SK-N-SH (cell line): ENCODE results near the gene STX19. TPM values are rescaled to one million over a fixed set of nuclear protein-coding genes. Genes with fewer than 3 reads are reported as not detected.

Experiments used
- CTCF ChIA-PET: fragments of 300-600, 350-600 bp; formaldehyde crosslinking; extraction: SDS; loops from one replicate; lab custom pipeline; 2021; lab: Yijun Ruan, JAX
- POLR2A ChIA-PET: fragments of 350-600 bp; sonication (Branson Sonifier 250); formaldehyde crosslinking; extraction: SDS; loops from one replicate; lab custom pipeline; 2020; ENCODE audit warnings: antibody characterized with exemption, inconsistent platforms; lab: Yijun Ruan, JAX
- DNase-seq: peaks from one replicate; pipeline ENCODE4 v3.0.0; 2012
- H2AFZ ChIP-seq: fragments of 200-600 bp; sonication (generic); 2 replicates; pipeline ENCODE4 v1.8.1; 2016; ENCODE audit warnings: antibody characterized with exemption, mild to moderate bottlenecking, low read depth
- H3F3A ChIP-seq: fragments of 200-600 bp; sonication (generic); replicated peaks from 2 replicates; pipeline ENCODE3; 2016; ENCODE audit warnings: antibody characterized with exemption, mild to moderate bottlenecking; ENCODE audit not compliant: insufficient read depth
- H3K27ac ChIP-seq, 2 experiments: fragments of 200-500 bp in 1 of 2; fragments of 200-600 bp in 1 of 2; sonication (Bioruptor generic) in 1 of 2; sonication (generic), shearing (Covaris generic) in 1 of 2; 2 replicates each; pipeline versions ENCODE4 v1.5.1 to v1.6.1; 2014 to 2016; ENCODE audit warnings: low read depth in 2 of 2, inconsistent platforms in 1 of 2, low read length in 1 of 2, mild to moderate bottlenecking in 1 of 2, mixed read lengths in 1 of 2
- H3K27me3 ChIP-seq: fragments of 200-600 bp; sonication (generic), shearing (Covaris generic); 2 replicates; pipeline ENCODE4 v1.6.1; 2016; ENCODE audit warnings: mixed run types; ENCODE audit not compliant: insufficient read depth
- H3K36me3 ChIP-seq, 2 experiments: fragments of 200-500 bp in 1 of 2; fragments of 200-600 bp in 1 of 2; sonication (Bioruptor generic) in 1 of 2; sonication (generic) in 1 of 2; replicated peaks in 1 of 2; 2 replicates each; pipeline versions ENCODE3 to v1.5.1; 2014 to 2016; ENCODE audit warnings: low read length in 1 of 2, mild to moderate bottlenecking in 1 of 2; ENCODE audit not compliant: insufficient read depth in 2 of 2, control insufficient read depth in 1 of 2
- H3K4me1 ChIP-seq, 2 experiments: fragments of 200-500 bp in 1 of 2; fragments of 200-600 bp in 1 of 2; sonication (Bioruptor generic) in 1 of 2; sonication (generic), shearing (Covaris generic) in 1 of 2; 2 replicates each; pipeline versions ENCODE4 v1.5.1 to v1.6.1; 2014 to 2016; ENCODE audit warnings: low read depth in 1 of 2, low read length in 1 of 2, mixed run types in 1 of 2; ENCODE audit not compliant: insufficient read depth in 2 of 2, control insufficient read depth in 1 of 2
- H3K4me2 ChIP-seq: fragments of 200-600 bp; sonication (generic), shearing (Covaris generic); 2 replicates; pipeline ENCODE4 v1.6.1; 2017; ENCODE audit warnings: mixed run types
- H3K4me3 ChIP-seq, 2 experiments: fragments of 200-500 bp in 1 of 2; fragments of 200-600 bp in 1 of 2; sonication (Bioruptor generic) in 1 of 2; sonication (generic), shearing (Covaris generic) in 1 of 2; 2 replicates each; pipeline versions ENCODE4 v1.5.1 to v1.8.1; 2014 to 2016; ENCODE audit warnings: low read depth in 2 of 2, inconsistent platforms in 1 of 2, low read length in 1 of 2, mild to moderate bottlenecking in 1 of 2, mixed read lengths in 1 of 2, moderate library complexity in 1 of 2
- H3K79me2 ChIP-seq: fragments of 200-600 bp; sonication (generic); 2 replicates; pipeline ENCODE4 v1.8.1; 2017; ENCODE audit warnings: mild to moderate bottlenecking; ENCODE audit not compliant: insufficient read depth
- H3K9ac ChIP-seq: fragments of 200-600 bp; sonication (generic); 2 replicates; pipeline ENCODE4 v1.6.1; 2017; ENCODE audit warnings: mixed run types
- H3K9me2 ChIP-seq: fragments of 200-600 bp; sonication (generic); 2 replicates; pipeline ENCODE4 v1.6.1; 2017; ENCODE audit warnings: mixed run types
- H3K9me3 ChIP-seq: fragments of 200-600 bp; sonication (generic); 2 replicates; pipeline ENCODE4 v1.6.1; 2017; ENCODE audit warnings: mixed run types, mild to moderate bottlenecking, moderate library complexity
- H4K20me1 ChIP-seq: fragments of 200-600 bp; sonication (generic); 2 replicates; pipeline ENCODE4 v1.6.1; 2017; ENCODE audit warnings: mild to moderate bottlenecking, mixed run types; ENCODE audit not compliant: insufficient read depth
- CHD2 ChIP-seq: fragments of 150-350 bp; IDR thresholded peaks from 2 replicates; pipeline ENCODE4 v1.6.1; 2018; ENCODE audit warnings: low read length; ENCODE audit not compliant: partially characterized antibody
- CTCF ChIP-seq: fragments of 200-600 bp; sonication (generic); IDR thresholded peaks from 2 replicates; pipeline ENCODE4 v1.6.1; 2017; ENCODE audit warnings: antibody characterized with exemption, mild to moderate bottlenecking, moderate library complexity
- ELF1 ChIP-seq: IDR thresholded peaks from 2 replicates; pipeline ENCODE4 v1.4.0; 2012
- FOSL2 ChIP-seq: IDR thresholded peaks from 2 replicates; pipeline ENCODE4 v1.4.0; 2012; ENCODE audit warnings: low read depth, mild to moderate bottlenecking, moderate library complexity, borderline replicate concordance
- FOXJ3 ChIP-seq: sonication (generic); formaldehyde crosslinking; IDR thresholded peaks from 2 replicates; pipeline ENCODE4 v1.5.1; 2020; ENCODE audit warnings: mild to moderate bottlenecking, missing genetic modification reagents
- FOXM1 ChIP-seq: IDR thresholded peaks from 2 replicates; pipeline ENCODE4 v1.4.0; 2012; ENCODE audit warnings: low read depth, mild to moderate bottlenecking
- GABPA ChIP-seq: IDR thresholded peaks from 2 replicates; pipeline ENCODE4 v1.4.0; 2012; ENCODE audit warnings: low read depth, mild to moderate bottlenecking
- MAX ChIP-seq: IDR thresholded peaks from 2 replicates; pipeline ENCODE4 v1.4.0; 2012; ENCODE audit warnings: low read depth
- MXI1 ChIP-seq: IDR thresholded peaks from 2 replicates; pipeline ENCODE4 v1.6.1; 2012; ENCODE audit warnings: mild to moderate bottlenecking, low read depth, low read length, improper control_type of control experiment
- NFIC ChIP-seq: IDR thresholded peaks from 2 replicates; pipeline ENCODE4 v1.4.0; 2012; ENCODE audit warnings: borderline replicate concordance
- NRF1 ChIP-seq: IDR thresholded peaks from 2 replicates; pipeline ENCODE4 v1.6.1; 2012; ENCODE audit warnings: low read depth, mild to moderate bottlenecking, low read length
- POLR2AphosphoS5 ChIP-seq: IDR thresholded peaks from 2 replicates; pipeline ENCODE4 v1.6.1; 2012; ENCODE audit warnings: low read depth, low read length
- RCOR1 ChIP-seq: fragments of 150-350 bp; IDR thresholded peaks from 2 replicates; pipeline ENCODE4 v1.6.1; 2017; ENCODE audit warnings: antibody characterized with exemption, low read length
- RFX5 ChIP-seq: IDR thresholded peaks from 2 replicates; pipeline ENCODE4 v1.6.1; 2012; ENCODE audit warnings: mild to moderate bottlenecking, improper control_type of control experiment, low read length
- SIN3A ChIP-seq: IDR thresholded peaks from 2 replicates; pipeline ENCODE4 v1.6.1; 2012; ENCODE audit warnings: low read depth, mild to moderate bottlenecking, low read length, moderate library complexity, borderline replicate concordance
- TAF1 ChIP-seq: IDR thresholded peaks from 2 replicates; pipeline ENCODE4 v1.6.1; 2012; ENCODE audit warnings: low read depth, mild to moderate bottlenecking, low read length, moderate library complexity, borderline replicate concordance
- TCF12 ChIP-seq: IDR thresholded peaks from 2 replicates; pipeline ENCODE4 v1.4.0; 2012
- YY1 ChIP-seq: IDR thresholded peaks from 2 replicates; pipeline ENCODE4 v1.4.0; 2012; ENCODE audit warnings: low read depth, mild to moderate bottlenecking
- ZBTB33 ChIP-seq: IDR thresholded peaks from 2 replicates; pipeline ENCODE4 v1.4.0; 2012; ENCODE audit warnings: low read depth, borderline replicate concordance
- WGBS: methylation state at CpG from one replicate; pipeline ENCODE4 v1.1.6; 2017; ENCODE audit warnings: low lambda C conversion rate; 5-methylcytosine and 5-hydroxymethylcytosine counted together
- polyA plus RNA-seq, 3 experiments: library from polyadenylated mRNA; depleted of rRNA; stranded (reverse); fragments of >200 nt; gene quantifications; 2 replicates each; pipeline ENCODE4 v1.2.3, GENCODE V29; 2012

STX19 gene
- polyA plus RNA-seq, 1 of the 3 experiments (the other 2 are of a cell fraction), result not detected

GRCh38 chr3:94063496-94064119 is 35.2 kb upstream of the STX19 start:
- ChIA-PET POLR2A (interaction anchor here (0.6 to 1.8 kb wide), 3 partner anchors 38 to 90 kb away, joined by 3 to 6 read pairs (median 3); partner anchors contain the start of gene PROS1), CTCF (interaction anchor here (0.7 to 1.9 kb wide), 6 partner anchors 9 to 158 kb away, joined by 3 to 6 read pairs (median 4); no protein-coding TSS in a partner anchor)
- no peaks in the 10 kb centered on the region for H3K27me3 ChIP-seq
- peaks cover 19% of the 10 kb centered on the region; the same call in 1 of the 2 replicates for H3K79me2 ChIP-seq
- peak overlapping the region; percentile 80 to 86 for H3K4me3 ChIP-seq
- peaks cover 0 to 2% of the 10 kb centered on the region in 2 experiments; a peak in 2 of 4 replicates for H3K4me1 ChIP-seq
- no peak for DNase-seq
- WGBS, result 8% methylated on average over 17 of the region's 17 CpGs
- H3K9me3 ChIP-seq, result no peaks in the 10 kb centered on the region
- peak overlapping the region; percentile 93 for H2AFZ ChIP-seq
- peak overlapping the region; percentile 97 for H3K9ac ChIP-seq
- H3K27ac ChIP-seq, result peak overlapping the region; percentile 98 to 99
- H4K20me1 ChIP-seq, result no peaks in the 10 kb centered on the region
- TF ChIP-seq FOSL2 (no peak), TAF1 (no peak), POLR2AphosphoS5 (no peak), MXI1 (peak; percentile 10; the same call in 1 of the 2 replicates), CTCF (no peak), FOXM1 (no peak), YY1 (no peak)
- no peaks in the 10 kb centered on the region for H3K9me2 ChIP-seq
- peak overlapping the region; percentile 75 for H3K4me2 ChIP-seq
- peaks cover 19 to 31% of the 10 kb centered on the region in 2 experiments for H3K36me3 ChIP-seq
- peaks cover 17% of the 10 kb centered on the region for H3F3A ChIP-seq

- CTCF ChIA-PET, result interaction anchor here (0.7 to 1.9 kb wide), 7 partner anchors 8 to 157 kb away, joined by 3 to 6 read pairs (median 3); no protein-coding TSS in a partner anchor
- WGBS, result under 1% methylated on average over 36 of the region's 52 CpGs
- TF ChIP-seq NFIC, result no peak
- TF ChIP-seq SIN3A, result peak; percentile 93
- peak; percentile 51 for TF ChIP-seq NRF1
- peak; percentile 99 for TF ChIP-seq ZBTB33
- no peak for TF ChIP-seq FOXJ3 (CRISPR knock-in tag)
- no peak for TF ChIP-seq RFX5
- TF ChIP-seq TAF1, result peak; percentile 61; the same call in 1 of the 2 replicates
- peak; percentile 71 for TF ChIP-seq GABPA
- TF ChIP-seq RCOR1, result peak; percentile 1; the same call in 1 of the 2 replicates
- peak; percentile 99 for TF ChIP-seq CHD2
- TF ChIP-seq ELF1, result peak; percentile 95
- peak; percentile 49 for TF ChIP-seq MAX
- peak; percentile 77 for TF ChIP-seq POLR2AphosphoS5
- TF ChIP-seq TCF12, result peak; percentile 16; the same call in 1 of the 2 replicates
- POLR2A ChIA-PET, result interaction anchor here (0.6 to 1.8 kb wide), 9 partner anchors 12 to 120 kb away, joined by 3 to 7 read pairs (median 3); partner anchors contain the start of gene PROS1
- Histone ChIP-seq H3K27ac (peak within 1 kb of the TSS; percentile 98 to 99), H3K79me2 (peaks cover 19% of the 10 kb centered on the region; the same call in 1 of the 2 replicates), H3F3A (peaks cover 19% of the 10 kb centered on the region), H4K20me1 (no peaks in the 10 kb centered on the region), H3K27me3 (no peaks in the 10 kb centered on the region), H2AFZ (peak within 1 kb of the TSS; percentile 93), H3K9me2 (no peaks in the 10 kb centered on the region), H3K9me3 (no peaks in the 10 kb centered on the region), H3K4me1 (peaks cover 0 to 2% of the 10 kb centered on the region in 2 experiments; a peak in 2 of 4 replicates), H3K9ac (peak within 1 kb of the TSS; percentile 97), H3K4me3 (peak within 1 kb of the TSS; percentile 80 to 86), H3K36me3 (peaks cover 18 to 31% of the 10 kb centered on the region in 2 experiments), H3K4me2 (peak within 1 kb of the TSS; percentile 75)
- DNase-seq, result peak; percentile 75
These were observed 34.4 kb upstream of the STX19 start, which contains the start of the genes DHFR2 and NSUN3 for GRCh38 chr3:94062513-94063404. DHFR2 (minus strand) TSS chr3:94062916; CDS start chr3:94061511, 1,405 bp downstream. NSUN3 (plus strand) TSS chr3:94063061; CDS start chr3:94063127, 66 bp downstream.
